Inflammatory macrophage (primary cell): ENCODE data around the gene ARNT2.
A peak's percentile ranks its signal among the peaks of the same experiment; 100 is the strongest.
"Not testable (repeated sequence)": the region's sequence is repeated elsewhere in the genome, so short reads cannot be mapped to it uniquely, and the experiment has no call there.

ENCODE experiments used
- DNase-seq, 2 donors: peaks; one replicate each; pipeline ENCODE4 v3.0.0-alpha.2; 2020 to 2022
- total RNA-seq, 18 experiments: gene quantifications; one replicate each; lab custom pipeline; 2026; ENCODE audit warnings: mixed read lengths in 6 of 18, inconsistent platforms in 2 of 18; lab: John Stamatoyannopoulos, UW

The ARNT2 gene
- 0 to 1.6 (median 0.08) reads per million in 18 experiments for total RNA-seq

GRCh38 chr15:80404057-80404760 is at the start of gene ARNT2:
ARNT2 (plus strand) TSS chr15:80404382; CDS start chr15:80404516, 134 bp downstream.
- no peak for DNase-seq

- peak in 1 of 2 donors; percentile 14 for DNase-seq
Observed at GRCh38 chr15:80367094-80367493, 37.1 kb upstream of the ARNT2 start.

GRCh38 chr15:80367661-80368060 is 36.5 kb upstream of the ARNT2 start:
- no peak for DNase-seq

GRCh38 chr15:80371924-80372323 is 32.3 kb upstream of the ARNT2 start:
- DNase-seq = no peak

- no peak for DNase-seq
Observed at GRCh38 chr15:80374441-80374840, 29.7 kb upstream of the ARNT2 start.

- DNase-seq = no peak
Observed at GRCh38 chr15:80375968-80376891, 28.0 kb upstream of the ARNT2 start.

- no peak for DNase-seq
Observed at GRCh38 chr15:80379693-80380092, 24.5 kb upstream of the ARNT2 start.

GRCh38 chr15:80380154-80380553 is 24.0 kb upstream of the ARNT2 start:
- no peak for DNase-seq

GRCh38 chr15:80382285-80382684 is 21.9 kb upstream of the ARNT2 start:
- no peak for DNase-seq

GRCh38 chr15:80384432-80384831 is 19.8 kb upstream of the ARNT2 start:
- no peak for DNase-seq

GRCh38 chr15:80386151-80386550 is 18.0 kb upstream of the ARNT2 start:
- DNase-seq = no peak

GRCh38 chr15:80388326-80388725 is 15.9 kb upstream of the ARNT2 start:
- DNase-seq = no peak

- DNase-seq = no peak
Observed at GRCh38 chr15:80389370-80389769, 14.8 kb upstream of the ARNT2 start.

- DNase-seq = not testable (repeated sequence)
Observed at GRCh38 chr15:80390942-80391341, 13.2 kb upstream of the ARNT2 start.

- DNase-seq = peak; percentile 38 to 59
Observed at GRCh38 chr15:80395616-80396015, 8.6 kb upstream of the ARNT2 start.

GRCh38 chr15:80396096-80396495 is 8.1 kb upstream of the ARNT2 start:
- DNase-seq = no peak

GRCh38 chr15:80399508-80399907 is 4.7 kb upstream of the ARNT2 start:
- DNase-seq = no peak

- no peak for DNase-seq
Observed at GRCh38 chr15:80401456-80401855, 2.7 kb upstream of the ARNT2 start.

- DNase-seq = no peak
Observed at GRCh38 chr15:80402339-80402738, 1.8 kb upstream of the ARNT2 start.

- DNase-seq = no peak
Observed at GRCh38 chr15:80403712-80404056, 498 bp upstream of the ARNT2 start.

- DNase-seq = no peak
Observed at GRCh38 chr15:80404761-80405553, 775 bp downstream of the ARNT2 start.

GRCh38 chr15:80405554-80405850 is 1.3 kb downstream of the ARNT2 start:
- no peak for DNase-seq

- DNase-seq = no peak
Observed at GRCh38 chr15:80405970-80406369, 1.8 kb downstream of the ARNT2 start.
